HG03039 (cell line): ENCODE results near the gene DCUN1D2.

ENCODE experiments used
- ATAC-seq: cut with Tn5 transposase; IDR thresholded peaks from one replicate; pipeline ENCODE4 v1.9.1; 2021; ENCODE audit warnings: mild to moderate bottlenecking, moderate library complexity; ENCODE audit not compliant: unreplicated experiment

Gene DCUN1D2

DNA sequence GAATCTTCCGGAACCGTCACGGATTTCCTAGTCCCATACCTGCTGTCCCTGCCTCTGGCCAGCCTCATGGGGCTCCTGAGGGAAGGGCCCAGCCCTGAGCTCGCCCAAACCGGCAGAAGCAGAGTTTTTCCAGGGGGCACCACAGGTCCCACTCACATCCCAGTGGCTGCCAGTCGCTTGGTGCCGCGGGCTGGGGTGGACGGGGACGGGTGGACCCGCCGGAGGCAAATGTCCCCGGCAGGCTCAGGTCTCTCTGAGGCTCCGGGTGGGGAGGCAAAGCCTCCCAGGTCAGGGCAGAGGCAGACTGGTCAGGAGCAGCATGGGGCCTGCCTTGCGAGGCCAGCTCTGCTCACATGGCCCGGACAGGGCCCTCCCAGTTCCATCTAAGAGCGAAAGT, 62.0 kb downstream of the DCUN1D2 start:
- no peak for ATAC-seq

GRCh38 chr13:113427562-113428468, 62.7 kb downstream of the DCUN1D2 start:
- no peak for ATAC-seq

GRCh38 chr13:113426591-113426986, 63.9 kb downstream of the DCUN1D2 start:
- no peak for ATAC-seq

- ATAC-seq, result no peak
Measured at GRCh38 chr13:113425941-113426590, 64.4 kb downstream of the DCUN1D2 start.

DNA sequence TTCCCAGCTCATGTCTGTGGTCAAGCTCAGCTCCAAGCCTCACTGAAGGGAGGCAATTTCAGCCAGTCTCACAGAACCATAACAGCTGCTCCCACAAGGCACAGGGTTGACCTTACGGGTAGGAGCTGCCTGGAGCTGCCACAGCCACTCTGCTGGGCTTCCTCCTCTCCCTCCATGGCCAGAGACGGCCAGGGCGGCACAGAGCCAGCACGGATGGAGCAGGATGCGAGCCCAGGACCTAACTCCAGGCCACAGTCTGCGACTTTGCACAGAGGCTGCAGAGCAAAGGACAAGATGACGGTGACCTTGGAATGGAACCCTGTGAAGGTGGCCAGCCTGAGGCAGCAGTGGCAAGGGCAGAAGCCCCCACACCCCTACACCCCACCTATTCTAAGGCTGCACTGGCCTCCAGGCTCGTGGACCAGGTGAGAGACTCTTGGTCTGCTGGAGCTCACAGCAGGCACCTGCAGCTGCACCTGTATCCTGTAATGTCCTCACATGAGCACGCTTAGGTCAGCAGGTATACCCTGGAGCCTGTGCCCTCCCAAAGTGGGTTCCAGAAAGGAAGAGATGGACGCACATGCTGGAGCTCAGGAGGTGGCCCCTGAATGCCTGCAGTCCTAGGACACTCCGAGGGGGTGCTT, 66.9 kb downstream of the DCUN1D2 start:
- no peak for ATAC-seq

GRCh38 chr13:113422807-113423519, 67.5 kb downstream of the DCUN1D2 start:
- ATAC-seq, result no peak

- ATAC-seq, result no peak
Measured at GRCh38 chr13:113421673-113422270, 68.7 kb downstream of the DCUN1D2 start.

DNA sequence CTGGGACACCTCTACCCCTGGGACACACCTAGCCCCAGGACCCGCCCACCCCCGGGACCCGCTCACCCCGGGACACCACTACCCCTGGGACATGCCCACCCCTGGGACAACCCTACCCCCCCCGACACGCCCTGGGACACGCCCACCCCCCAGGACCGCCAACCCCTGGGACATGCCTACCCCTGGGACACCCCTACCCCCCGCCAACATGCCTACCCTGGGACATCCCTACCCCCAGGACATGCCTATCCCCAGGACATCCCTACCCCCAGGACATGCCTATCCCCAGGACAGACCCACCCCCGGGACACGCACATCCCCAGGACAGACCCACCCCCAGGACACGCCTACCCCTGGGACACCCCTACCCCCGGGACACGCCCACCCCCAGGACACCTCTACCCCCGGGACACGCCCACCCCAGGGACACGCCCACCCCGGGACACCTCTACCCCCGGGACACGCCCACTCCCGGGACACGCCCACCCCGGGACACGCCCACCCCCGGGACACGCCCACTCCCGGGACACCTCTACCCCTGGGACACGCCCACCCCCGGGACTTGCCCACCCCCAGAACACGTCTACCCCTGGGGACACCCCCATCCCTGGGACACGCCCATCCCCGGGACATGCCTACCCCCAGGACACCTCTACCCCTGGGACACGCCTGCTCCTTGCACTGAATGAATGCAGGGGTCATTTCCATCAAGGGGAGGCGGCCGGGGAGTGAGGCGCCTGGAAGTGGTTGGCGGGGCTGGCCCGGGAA, 69.5 kb downstream of the DCUN1D2 start:
- ATAC-seq, result no peak

DNA sequence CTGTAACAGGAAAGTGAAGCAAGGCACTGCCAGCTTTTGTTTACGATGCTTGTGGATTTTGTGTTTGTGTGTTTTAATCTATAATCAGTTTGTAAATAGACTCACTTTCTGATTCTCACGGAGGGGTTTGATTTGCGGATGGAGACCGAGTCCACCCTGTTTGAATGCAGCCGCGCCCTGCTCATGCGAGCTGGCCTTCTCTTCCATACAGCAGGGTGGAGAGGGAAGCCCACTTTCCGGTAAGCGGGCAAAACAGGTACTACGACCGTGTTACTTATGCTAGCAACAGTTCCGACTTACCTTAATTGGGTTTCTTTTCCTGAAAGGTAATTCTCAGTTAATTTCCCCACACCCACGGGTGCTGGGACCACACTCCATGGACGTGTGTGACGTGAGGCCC, 70.3 kb downstream of the DCUN1D2 start:
- ATAC-seq, result no peak

DNA sequence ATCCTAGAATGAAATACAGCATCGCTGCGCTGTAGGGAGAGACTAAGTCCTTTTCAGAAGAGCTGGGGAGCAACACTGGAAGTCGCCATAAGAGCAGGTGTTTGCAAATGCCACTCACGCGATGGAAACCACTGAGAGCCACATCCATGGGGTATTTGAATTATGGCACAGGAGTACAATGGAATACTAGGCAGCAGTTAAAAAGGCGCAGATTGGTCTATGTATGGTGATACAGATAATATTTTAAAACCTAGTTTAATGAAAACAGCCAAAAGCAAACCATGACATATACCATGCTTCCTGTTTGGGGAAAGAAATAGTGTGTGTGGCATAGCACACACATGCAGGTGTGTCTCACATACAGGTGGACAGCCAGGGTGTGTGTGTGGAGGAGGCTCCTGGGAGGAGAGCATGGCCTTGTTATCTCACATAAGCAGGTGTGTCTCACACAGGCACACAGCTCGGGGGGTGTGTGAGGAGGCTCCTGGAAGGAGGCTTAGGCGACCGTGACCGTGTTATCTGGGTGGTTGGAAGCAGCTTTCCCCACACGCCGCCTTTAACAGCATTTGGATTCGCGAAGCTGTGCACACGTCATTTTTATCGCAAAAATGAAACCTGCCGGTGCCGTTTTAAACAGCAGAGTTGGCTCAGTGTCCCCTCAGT, 70.8 kb downstream of the DCUN1D2 start:
- no peak for ATAC-seq

- no peak for ATAC-seq
Measured at GRCh38 chr13:113418722-113419049, 71.8 kb downstream of the DCUN1D2 start.

DNA sequence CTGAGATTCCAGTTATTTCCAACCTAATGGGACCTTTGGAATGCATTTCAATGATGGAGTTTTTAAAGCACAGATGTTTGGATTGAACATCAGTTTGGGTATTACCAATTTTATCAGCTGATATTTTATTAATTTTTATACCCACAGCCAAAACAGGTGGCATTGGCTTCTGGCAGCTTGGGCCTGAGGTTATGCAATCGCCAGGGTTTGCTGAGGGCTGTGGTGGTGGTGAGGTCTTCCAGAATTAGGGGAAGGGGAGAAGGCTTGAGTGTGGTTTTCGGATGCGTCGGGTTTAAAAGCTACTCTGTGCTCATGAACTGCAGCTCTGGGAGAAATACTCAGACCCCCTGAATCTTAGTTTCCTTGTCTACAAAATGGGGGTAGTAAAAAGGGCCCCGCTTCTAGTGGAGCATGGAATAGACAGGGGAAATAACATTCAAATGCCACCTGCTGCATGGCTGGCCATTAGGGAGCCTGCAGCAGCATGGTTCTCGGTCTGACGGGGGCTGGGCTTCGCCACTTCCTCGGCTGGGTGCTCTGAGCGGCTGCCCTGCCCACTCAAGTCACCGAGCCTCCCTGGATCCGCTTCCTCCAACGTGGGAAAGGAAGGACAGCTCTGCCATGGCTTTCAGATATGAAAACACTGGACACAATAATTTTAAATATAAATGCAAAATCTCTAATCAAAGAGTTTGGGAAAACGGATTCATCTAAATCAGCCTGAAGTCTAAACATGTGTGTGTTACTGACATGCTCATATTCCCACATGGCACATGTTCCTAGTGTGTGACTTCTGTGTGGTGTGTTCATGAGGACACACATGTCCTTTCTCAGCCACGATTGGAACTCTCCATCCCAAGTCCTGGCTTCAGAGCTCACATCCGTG, 72.4 kb downstream of the DCUN1D2 start:
- no peak for ATAC-seq

DNA sequence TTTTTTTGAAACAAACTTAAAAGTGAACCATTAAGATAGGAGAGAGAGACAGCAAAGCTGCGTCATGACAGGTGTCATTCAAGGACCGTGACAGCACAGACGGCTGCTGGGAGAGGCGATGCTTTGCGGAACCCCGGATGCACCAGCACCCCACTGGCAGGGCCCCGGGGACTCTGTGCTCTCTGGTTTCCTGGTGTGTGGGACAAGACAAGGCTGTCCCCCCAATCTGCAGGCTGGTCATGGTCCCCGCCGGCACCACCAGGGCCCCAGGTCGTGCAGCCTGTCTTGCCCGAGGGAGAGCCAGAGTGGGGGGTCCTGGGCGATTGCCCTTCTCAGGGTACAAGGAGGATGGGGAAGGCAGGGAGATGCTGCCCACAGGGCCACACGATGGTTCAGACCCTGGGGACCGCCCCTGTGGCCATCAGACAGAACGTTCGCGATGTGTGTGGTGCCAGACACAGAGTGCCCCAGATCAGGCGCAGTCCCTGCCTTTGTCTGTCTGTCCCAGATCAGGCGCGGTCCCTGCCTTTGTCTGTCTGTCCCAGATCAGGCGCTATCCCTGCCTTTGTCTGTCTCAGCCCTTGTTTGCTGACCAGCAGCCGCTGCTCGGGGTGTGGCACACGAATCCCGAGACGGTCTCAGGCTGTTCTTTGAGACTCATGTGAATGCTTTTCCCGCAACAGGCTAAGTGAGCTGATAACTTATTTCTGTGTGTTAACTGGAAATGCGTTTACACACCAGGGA, 73.3 kb downstream of the DCUN1D2 start:
- ATAC-seq, result no peak

GRCh38 chr13:113415825-113416224, 74.7 kb downstream of the DCUN1D2 start:
- no peak for ATAC-seq

GRCh38 chr13:113415032-113415431, 75.5 kb downstream of the DCUN1D2 start:
- no peak for ATAC-seq

DNA sequence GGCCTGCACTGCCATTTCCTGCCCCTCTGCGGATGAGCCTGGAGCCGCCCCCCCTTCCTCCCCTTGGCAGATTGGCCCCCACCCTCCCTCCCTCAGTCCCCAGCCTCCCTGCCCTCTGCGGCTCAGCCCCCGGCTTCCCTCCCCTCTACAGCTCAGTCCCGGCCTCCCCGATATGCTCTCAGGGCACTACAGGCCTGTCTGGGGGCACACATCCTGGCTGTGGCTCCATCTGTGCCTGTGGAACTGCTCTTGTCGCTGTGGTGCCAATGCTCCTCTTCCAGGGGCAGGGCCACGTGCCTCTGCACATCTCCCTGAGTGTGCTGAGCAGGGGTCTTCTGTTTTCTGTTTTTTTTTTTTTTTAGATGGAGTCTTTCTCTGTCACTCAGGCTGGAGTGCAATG, 76.2 kb downstream of the DCUN1D2 start:
- ATAC-seq, result no peak

DNA sequence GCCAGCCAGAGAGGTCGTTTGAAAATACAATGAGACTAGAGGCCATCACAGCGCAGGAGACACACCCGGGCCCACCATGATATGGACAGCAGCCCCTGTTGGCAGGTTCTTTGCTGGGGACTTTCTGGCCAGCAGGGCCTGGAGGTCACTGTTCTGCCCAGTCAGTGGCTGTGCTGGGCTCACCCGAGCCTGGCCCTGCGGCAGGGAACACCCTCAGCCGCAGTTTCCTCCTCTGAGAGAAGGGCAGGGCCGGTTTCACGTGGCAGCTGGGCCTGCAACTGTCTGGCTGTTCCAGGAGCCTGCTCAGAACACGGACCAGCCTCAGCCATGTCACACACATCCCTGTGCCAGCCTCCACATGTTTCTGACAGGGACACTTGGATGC, 76.6 kb downstream of the DCUN1D2 start:
- no peak for ATAC-seq
